Endothelial cell of umbilical vein (primary cell): ENCODE measurements around the gene SPIRE2. TPM values are rescaled to one million over a fixed set of nuclear protein-coding genes. Genes with fewer than 3 reads are reported as not detected.

Experiments used
- BruUV-seq: library from RNA; stranded (reverse); fragments of 400-500 nt; replicated peaks from 2 replicates; lab custom pipeline; 2021; lab: Mats Ljungman, UMichigan
- CTCF ChIA-PET: fragments of 300-600, 350-600 bp; sonication (Branson Sonifier 250); formaldehyde crosslinking; loops from one replicate; lab custom pipeline; 2021; ENCODE audit warnings: antibody characterized with exemption, inconsistent platforms; lab: Charles Lee
- POLR2A ChIA-PET: fragments of 300-600, 350-600 bp; sonication (Branson Sonifier 250); formaldehyde crosslinking; loops from one replicate; lab custom pipeline; 2021; ENCODE audit warnings: antibody characterized with exemption, inconsistent platforms; lab: Charles Lee
- DNase-seq: peaks from one replicate; pipeline ENCODE4 v3.0.0-alpha.2; 2011; ENCODE audit warnings: low read depth, low spot score
- FAIRE-seq: peaks from 2 replicates; lab custom pipeline; 2011; peaks lifted over from hg19 to GRCh38; lab: Jason Lieb, UNC
- H2AFZ ChIP-seq: 2 replicates; pipeline ENCODE4 v1.6.0; 2012; ENCODE audit warnings: low read depth, low read length, control low read depth, inconsistent platforms
- H3K27ac ChIP-seq: 2 replicates; pipeline ENCODE4 v1.5.1; 2011; ENCODE audit warnings: low read depth, mild to moderate bottlenecking, control low read depth, low read length, moderate library complexity; ENCODE audit not compliant: insufficient read depth
- H3K27me3 ChIP-seq, 2 experiments: 2 replicates each; pipeline versions ENCODE4 v1.6.0 to v1.6.1; 2011; ENCODE audit warnings: low read length in 2 of 2, mixed read lengths in 1 of 2; ENCODE audit not compliant: control insufficient read depth in 2 of 2, insufficient read depth in 2 of 2
- H3K36me3 ChIP-seq, 2 experiments: 2 replicates in 1 of 2; 3 replicates in 1 of 2; pipeline ENCODE4 v1.5.1; 2011; ENCODE audit warnings: low read length in 2 of 2, mild to moderate bottlenecking in 1 of 2, moderate library complexity in 1 of 2; ENCODE audit not compliant: control insufficient read depth in 2 of 2, insufficient read depth in 2 of 2; ENCODE audit errors: extremely low read depth in 1 of 2
- H3K4me1 ChIP-seq: 3 replicates; pipeline ENCODE4 v1.5.1; 2011; ENCODE audit warnings: mild to moderate bottlenecking, low read length; ENCODE audit not compliant: control insufficient read depth, insufficient read depth; ENCODE audit errors: extremely low read depth
- H3K4me2 ChIP-seq: 2 replicates; pipeline ENCODE4 v1.6.1; 2011; ENCODE audit warnings: low read length, control low read depth, mixed read lengths; ENCODE audit not compliant: insufficient read depth
- H3K4me3 ChIP-seq, 3 experiments: fragments of 200-600 bp in 1 of 3; sonication (generic), shearing (Covaris generic) in 1 of 3; replicated peaks in 1 of 3; 2 replicates each; pipeline ENCODE4 v1.5.1; 2011 to 2016; ENCODE audit warnings: control low read depth in 3 of 3, low read length in 3 of 3, mild to moderate bottlenecking in 2 of 3, inconsistent platforms in 1 of 3, low read depth in 1 of 3, moderate library complexity in 1 of 3; ENCODE audit not compliant: insufficient read depth in 1 of 3
- H3K79me2 ChIP-seq: 2 replicates; pipeline ENCODE4 v1.6.0; 2012; ENCODE audit warnings: low read length, inconsistent platforms; ENCODE audit not compliant: control insufficient read depth, insufficient read depth
- H3K9ac ChIP-seq: replicated peaks from 2 replicates; pipeline ENCODE3; 2011; ENCODE audit warnings: low read length, control low read depth; ENCODE audit not compliant: insufficient read depth; ENCODE audit errors: extremely low read depth
- H3K9me1 ChIP-seq: replicated peaks from 3 replicates; pipeline ENCODE4 v1.6.0; 2011; ENCODE audit warnings: mild to moderate bottlenecking, low read length; ENCODE audit not compliant: control insufficient read depth, insufficient read depth; ENCODE audit errors: extremely low read depth
- H3K9me3 ChIP-seq: replicated peaks from 2 replicates; pipeline ENCODE4 v1.5.1; 2012; ENCODE audit warnings: low read length, inconsistent platforms; ENCODE audit not compliant: control insufficient read depth, insufficient read depth
- H4K20me1 ChIP-seq: replicated peaks from 2 replicates; pipeline ENCODE3; 2011; ENCODE audit warnings: mild to moderate bottlenecking, low read length; ENCODE audit not compliant: control insufficient read depth, insufficient read depth; ENCODE audit errors: extremely low read depth
- EZH2 ChIP-seq: IDR thresholded peaks from 2 replicates; pipeline ENCODE4 v1.6.1; 2012; ENCODE audit warnings: borderline replicate concordance, low read depth, mild to moderate bottlenecking, moderate library complexity, low read length, inconsistent platforms; ENCODE audit not compliant: severe bottlenecking
- FOS ChIP-seq: IDR thresholded peaks from 2 replicates; pipeline ENCODE4 v1.6.1; 2011; ENCODE audit warnings: mild to moderate bottlenecking, low read length, moderate library complexity, borderline replicate concordance; ENCODE audit not compliant: insufficient read depth
- MYC ChIP-seq: IDR thresholded peaks from one replicate; pipeline ENCODE4 v1.6.1; 2011; ENCODE audit warnings: mild to moderate bottlenecking, low read depth, low read length
- POLR2A ChIP-seq: IDR thresholded peaks from 2 replicates; pipeline ENCODE4 v1.6.1; 2012; ENCODE audit warnings: low read depth, mild to moderate bottlenecking, control low read depth, low read length
- dilution Hi-C: fragments of 300-500 bp; cut with MboI; formaldehyde crosslinking; loops from one replicate; pipeline ENCODE4 v1.15.0; 2019; ENCODE audit warnings: low sequenced_read_pairs; ENCODE audit not compliant: extremely low pct_ligation_motif_present
- intact Hi-C: fragments of 100-400 bp; cut with micrococcal nuclease; formaldehyde crosslinking; loops from one replicate; pipeline ENCODE4 v1.10.0; 2022
- polyA plus RNA-seq, 4 experiments: library from polyadenylated mRNA; depleted of rRNA in 3 of 4; stranded (reverse) in 3 of 4; unstranded in 1 of 4; fragments of >200 nt; gene quantifications; 2 replicates each; pipeline versions ENCODE4 v1.2.1 to v1.2.3, GENCODE V29; 2011 to 2012; ENCODE audit warnings: missing spikeins in 1 of 4
- total RNA-seq: library from RNA; stranded (reverse); gene quantifications from 2 replicates; pipeline ENCODE4 v1.2.3, GENCODE V29; 2021
- TF ChIP-seq, protein P1 (sequence below): IDR thresholded peaks from 2 replicates; pipeline ENCODE4 v1.6.1; 2011; ENCODE audit not compliant: insufficient read depth, insufficient read length

SPIRE2 gene
- total and polyA plus RNA-seq, 2 donors (not counting 3 experiments of a cell fraction or from before 2014, with no cell fraction given), result 1.2 to 3.1 TPM

DNA sequence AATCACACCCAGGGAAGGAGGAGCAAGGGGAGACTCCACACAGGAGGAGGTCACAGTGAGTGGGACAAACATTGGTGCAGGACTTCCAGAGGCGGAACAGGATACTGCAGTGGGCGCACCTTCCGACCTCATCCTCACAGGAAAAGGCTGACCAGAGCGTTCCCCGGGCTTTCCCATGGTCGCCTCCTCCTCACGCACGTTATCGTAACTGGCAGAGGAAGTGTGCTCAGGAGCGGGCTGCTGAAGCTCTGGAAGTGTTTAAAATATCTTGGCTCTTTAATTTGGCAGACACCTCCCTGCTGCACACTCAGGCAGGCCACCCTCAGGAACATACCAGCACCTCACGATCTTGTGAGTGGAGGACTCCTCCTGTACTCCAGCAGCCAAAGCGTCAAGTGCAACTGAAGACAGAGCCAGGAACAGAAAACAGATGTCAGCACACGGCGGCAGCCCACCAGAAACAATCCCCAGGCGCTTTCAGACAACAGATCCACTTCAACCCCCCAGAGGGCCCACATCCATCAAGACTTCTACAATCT lies 29.4 kb upstream of the SPIRE2 start:
- Histone ChIP-seq H3K9ac (no peak overlapping the region), H3K9me1 (no peaks in the 10 kb centered on the region), H3K4me3 (no peak overlapping the region), H4K20me1 (no peaks in the 10 kb centered on the region), H3K9me3 (no peaks in the 10 kb centered on the region), H2AFZ (no peak overlapping the region), H3K79me2 (no peaks in the 10 kb centered on the region), H3K4me2 (no peak overlapping the region), H3K27ac (no peak overlapping the region), H3K4me1 (no peaks in the 10 kb centered on the region), H3K27me3 (no peaks in the 10 kb centered on the region), H3K36me3 (peaks cover 0 to 11% of the 10 kb centered on the region in 2 experiments)
- intact Hi-C loops (no loop called here), dilution Hi-C loops (no loop called here)
- DNase-seq (peak; percentile 24), FAIRE-seq (no peak)
- TF ChIP-seq EZH2, result no peak
- TF ChIP-seq MYC, result no peak
- POLR2A ChIA-PET, result no interaction called here
- CTCF ChIA-PET, result no interaction called here
- no TSS peak for BruUV-seq

DNA sequence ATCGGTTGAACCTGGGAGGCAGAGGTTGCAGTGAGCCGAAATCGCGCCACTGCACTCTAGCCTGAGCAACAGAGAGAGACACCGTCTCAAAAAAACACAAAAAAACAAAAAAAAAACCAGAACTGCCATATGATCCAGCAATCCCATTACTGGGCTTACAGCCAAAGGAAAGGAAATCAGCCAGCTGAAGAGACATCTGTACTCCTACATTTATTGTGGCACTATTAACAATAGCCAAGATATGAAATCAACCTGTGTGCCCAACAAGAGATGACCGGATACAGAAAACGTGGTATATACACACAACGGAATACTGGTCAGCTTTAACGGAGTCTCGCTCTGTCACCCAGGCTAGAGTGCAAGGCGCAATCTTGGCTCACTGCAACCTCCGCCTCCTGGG lies 26.5 kb upstream of the SPIRE2 start:
- Histone ChIP-seq H2AFZ (no peak overlapping the region), H3K27ac (no peak overlapping the region), H3K4me3 (no peak overlapping the region), H3K9me3 (no peaks in the 10 kb centered on the region), H3K9me1 (no peaks in the 10 kb centered on the region), H3K36me3 (peaks cover 0 to 6% of the 10 kb centered on the region in 2 experiments), H3K27me3 (no peaks in the 10 kb centered on the region), H3K4me2 (no peak overlapping the region), H4K20me1 (no peaks in the 10 kb centered on the region), H3K79me2 (no peaks in the 10 kb centered on the region), H3K9ac (no peak overlapping the region), H3K4me1 (no peaks in the 10 kb centered on the region)
- peak; percentile 64 for DNase-seq
- dilution Hi-C loops, result no loop called here
- FAIRE-seq, result no peak
- no TSS peak for BruUV-seq
- TF ChIP-seq FOS (no peak), POLR2A (no peak), MYC (no peak)
- TF ChIP-seq, protein P1, sequence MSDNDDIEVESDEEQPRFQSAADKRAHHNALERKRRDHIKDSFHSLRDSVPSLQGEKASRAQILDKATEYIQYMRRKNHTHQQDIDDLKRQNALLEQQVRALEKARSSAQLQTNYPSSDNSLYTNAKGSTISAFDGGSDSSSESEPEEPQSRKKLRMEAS, result no peak
- CTCF ChIA-PET, result interaction anchor here (1.6 to 3.3 kb wide), 3 partner anchors 8 to 59 kb away, joined by 5 to 10 read pairs (median 8); no protein-coding TSS in a partner anchor
- POLR2A ChIA-PET, result no interaction called here
- intact Hi-C loops, result no loop called here
